Endothelial cell of hepatic sinusoid (primary cell): ENCODE data around the gene CPNE2.

Experiments
- in situ Hi-C: cut with HindIII; loops from 2 replicates; pipeline ENCODE4 v1.10.0; 2017; ENCODE audit warnings: low sequenced_read_pairs

CPNE2 gene

DNA sequence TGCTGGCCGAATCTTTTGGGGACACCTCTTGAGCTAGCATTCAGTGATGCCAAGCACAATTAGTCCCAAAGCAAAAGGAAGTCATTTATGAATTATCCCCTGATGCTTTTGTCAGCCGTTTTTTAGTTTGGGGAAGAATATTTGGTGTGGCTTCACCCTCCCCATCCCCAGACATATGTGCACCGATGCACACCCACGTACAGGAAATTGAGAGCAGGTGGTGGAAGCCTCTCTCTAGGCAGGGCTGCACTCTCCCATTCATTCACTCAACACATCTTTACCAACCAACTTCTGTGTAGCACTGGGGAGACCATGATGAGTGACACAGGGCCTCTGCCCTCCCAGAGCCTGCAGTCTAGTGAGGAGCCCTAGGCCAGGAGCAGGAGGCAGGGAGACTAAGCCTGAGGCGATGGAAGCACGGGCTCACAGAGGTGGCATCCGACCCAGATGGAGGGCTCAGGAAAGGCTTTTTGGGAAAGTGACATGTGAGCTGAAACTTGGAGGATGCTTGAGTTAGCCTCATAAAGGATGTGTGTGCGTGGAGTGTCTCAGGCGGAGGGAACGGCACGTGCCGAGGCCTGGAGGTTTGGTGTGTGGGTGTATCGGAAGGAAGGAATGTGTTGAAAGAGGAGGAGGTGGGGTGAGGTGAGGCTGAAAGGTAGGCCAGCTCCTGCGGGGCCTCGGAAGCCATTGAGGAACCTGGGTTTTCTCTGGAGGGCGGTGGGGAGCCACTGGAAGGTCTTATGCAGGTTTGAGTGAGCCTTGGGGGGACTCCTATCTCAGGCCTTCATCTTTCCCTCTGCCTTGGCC, 49.6 kb downstream of the CPNE2 start:
- in situ Hi-C loops: no loop called here

DNA sequence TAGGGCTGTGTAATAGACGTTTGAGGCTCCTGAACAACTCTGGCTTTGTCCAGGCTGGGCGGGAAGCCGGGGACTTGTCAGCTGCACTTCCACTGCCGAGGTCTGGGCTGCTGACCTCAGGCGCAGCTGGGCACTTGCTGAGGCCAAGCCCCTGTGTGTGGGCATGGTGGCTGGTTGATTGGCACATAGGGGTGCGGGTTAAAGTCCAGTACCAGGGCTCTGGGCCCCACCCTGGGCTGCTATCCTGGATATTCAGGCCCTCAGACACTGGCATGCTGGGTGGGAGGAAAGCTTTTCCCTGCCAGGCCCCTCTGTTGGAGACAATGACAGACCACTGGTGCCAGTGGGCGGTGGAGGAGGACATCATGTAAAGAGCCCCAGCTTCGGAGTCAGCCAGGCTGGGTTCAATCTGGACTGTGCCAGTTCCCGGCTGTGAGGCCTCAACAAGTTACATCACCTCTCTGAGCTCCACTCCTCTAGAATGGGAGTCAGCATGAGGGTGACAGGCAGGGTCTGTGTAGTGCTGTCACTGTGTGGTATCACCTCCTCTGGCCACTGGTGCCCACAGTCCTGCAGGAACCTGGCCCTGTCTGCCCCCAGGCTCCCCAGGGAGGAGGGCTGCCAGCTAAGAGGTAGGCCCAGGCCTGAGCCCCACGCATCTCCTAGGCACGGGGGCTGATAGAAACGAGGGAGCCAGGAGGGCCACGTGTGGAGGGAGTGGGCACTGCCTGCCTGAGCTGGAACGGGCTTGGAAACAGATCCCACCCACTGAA, 51.0 kb downstream of the CPNE2 start:
- in situ Hi-C loops: no loop called here

DNA sequence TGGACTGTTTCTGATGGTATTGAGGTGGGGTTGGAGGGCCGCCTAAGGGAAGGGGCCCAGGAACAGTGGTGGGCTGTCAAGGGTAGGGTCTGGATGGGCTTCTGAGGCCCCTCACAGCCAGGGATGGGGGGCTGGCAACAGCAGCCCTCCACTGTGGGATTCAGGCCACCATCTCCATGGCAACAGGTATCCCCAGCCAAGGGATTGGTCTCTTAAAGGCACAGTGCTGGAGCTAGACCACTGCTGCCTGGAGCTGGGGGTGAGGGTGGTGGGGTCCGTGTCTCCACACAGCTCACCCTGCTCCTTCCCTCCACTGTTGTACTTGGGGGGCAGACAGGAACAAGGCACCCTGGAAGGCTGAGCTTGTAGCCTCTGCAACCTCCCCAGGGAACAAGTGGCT, 51.6 kb downstream of the CPNE2 start:
- in situ Hi-C loops: no loop called here

DNA sequence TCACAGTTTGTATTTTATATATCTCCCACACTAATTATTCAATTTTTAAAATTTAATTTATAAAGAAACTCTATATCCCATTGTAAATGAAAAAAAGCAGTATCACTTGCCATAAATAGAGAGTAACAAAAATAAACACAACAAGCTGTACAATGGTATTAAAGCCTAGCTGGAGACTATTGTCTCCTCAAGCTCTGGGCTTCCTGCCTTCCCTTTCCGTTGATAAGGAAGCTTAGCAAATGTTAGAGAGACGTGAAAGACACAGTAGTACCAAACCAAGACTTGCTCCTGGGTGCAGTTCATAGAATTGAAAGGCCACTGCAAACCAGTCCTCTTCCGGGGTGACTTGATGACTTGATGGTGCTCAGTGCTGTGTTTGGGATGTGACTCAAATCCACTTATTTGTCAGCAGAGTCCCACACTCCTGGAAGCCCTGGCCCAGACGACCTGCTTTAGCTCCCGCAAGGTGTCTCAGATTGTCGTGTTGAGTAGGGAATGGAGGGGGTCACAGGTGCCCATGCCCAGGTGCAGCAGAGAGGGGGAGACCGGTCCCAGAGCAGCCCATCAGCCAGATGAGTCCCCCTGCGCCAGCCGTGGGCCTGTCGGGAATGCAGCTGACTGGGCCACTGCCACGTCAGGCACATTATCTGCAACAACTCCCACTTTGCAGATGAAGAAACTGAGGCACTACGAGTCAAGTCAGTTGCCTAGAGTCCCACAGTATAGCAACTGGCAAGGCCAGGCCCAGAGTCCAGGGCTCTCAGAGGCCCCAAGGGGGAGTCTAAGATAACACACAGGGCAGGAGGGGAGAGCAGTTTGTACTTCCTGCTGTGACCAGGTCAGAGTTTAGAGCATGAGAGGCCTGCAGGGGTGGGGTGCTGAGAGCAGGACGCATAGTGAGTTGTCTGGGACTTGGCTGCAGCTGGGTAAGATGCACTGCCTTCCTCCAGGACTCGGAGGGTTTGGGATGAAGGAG, 53.0 kb downstream of the CPNE2 start:
- in situ Hi-C loops: loop anchor here (5.0 kb wide), 1 partner anchor 38 kb away; no protein-coding TSS in a partner anchor

DNA sequence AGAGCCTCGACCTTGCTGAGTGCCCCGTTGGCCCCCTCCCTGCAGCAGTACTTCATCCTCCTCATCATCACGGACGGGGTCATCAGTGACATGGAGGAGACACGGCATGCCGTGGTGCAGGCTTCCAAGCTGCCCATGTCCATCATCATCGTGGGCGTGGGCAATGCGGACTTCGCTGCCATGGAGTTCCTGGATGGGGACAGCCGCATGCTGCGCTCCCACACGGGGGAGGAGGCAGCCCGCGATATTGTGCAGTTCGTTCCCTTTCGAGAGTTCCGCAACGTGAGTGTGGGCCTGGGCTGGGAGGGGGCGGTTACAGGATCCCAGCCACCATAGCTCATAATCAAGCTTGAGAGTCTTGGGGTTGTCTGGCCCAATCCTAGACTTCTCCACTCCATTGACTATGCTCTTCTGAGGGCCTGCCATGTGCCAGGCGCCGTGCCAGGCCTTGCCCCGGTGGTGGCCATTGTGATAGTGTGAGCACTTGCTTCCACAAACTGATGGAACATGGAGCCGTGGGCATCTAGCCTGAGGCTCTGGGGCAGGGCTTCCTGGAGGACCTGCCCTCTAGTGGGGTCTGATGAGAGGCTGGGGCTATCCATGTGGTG, 53.8 kb downstream of the CPNE2 start:
- in situ Hi-C loops: loop anchor here (5.0 kb wide), 1 partner anchor 39 kb away; no protein-coding TSS in a partner anchor

DNA sequence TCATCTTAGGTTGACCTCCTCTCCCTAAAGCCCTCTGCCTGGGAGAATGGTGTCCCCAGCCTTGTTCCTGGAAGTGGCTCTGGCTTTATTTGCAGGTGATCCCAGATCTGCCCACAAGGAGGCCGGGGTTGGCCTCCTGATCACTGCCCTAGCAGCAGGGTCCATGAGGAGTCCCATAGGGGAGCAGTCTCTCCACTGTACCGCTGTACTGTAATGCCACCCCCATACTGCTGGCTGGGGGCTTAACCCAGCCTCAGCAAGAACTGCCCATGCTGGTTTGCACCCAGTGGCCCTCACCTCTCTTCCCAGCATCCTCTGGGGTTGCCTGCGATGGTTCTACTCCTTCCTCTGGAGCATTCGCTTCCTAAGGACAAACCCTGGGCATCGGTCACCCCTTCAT, 54.4 kb downstream of the CPNE2 start:
- in situ Hi-C loops: loop anchor here (5.0 kb wide), 1 partner anchor 39 kb away; no protein-coding TSS in a partner anchor

DNA sequence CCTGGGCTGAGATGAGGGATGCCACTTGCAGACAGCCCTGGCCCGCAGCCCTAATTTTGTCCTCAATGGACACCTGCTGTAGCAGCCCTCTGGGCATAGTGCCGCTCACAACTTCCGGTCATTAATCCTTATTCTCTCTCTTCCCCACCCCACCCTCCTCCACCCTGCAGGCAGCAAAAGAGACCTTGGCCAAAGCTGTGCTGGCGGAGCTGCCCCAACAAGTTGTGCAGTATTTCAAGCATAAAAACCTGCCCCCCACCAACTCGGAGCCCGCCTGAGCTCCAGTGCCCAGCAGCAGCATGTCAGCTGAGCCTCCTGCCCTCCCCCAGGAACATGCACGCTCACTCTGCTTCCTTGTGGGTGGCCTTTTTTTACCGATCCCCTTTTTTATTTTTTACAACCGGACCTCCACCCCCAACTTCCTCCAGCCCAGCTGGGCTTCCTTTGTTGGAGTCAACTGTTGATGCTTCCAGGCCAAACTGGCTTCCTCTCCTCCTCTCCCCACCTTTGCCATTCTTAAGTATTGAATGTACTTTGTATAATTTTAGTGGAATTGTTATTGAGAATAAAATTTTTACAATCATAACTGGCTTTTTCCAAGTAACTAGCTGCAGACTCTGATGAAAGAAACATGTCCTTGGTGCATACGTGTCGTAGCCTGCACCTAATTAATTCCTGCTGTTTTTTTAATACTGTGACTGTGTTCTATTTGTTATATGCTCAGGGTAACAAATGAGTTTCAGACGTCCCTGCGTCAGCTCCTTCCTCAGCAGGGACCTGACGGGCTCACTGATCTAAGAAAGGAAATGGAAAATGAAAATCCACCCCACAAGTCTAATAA, 55.2 kb downstream of the CPNE2 start:
- in situ Hi-C loops: loop anchor here (5.0 kb wide), 1 partner anchor 40 kb away; no protein-coding TSS in a partner anchor

DNA sequence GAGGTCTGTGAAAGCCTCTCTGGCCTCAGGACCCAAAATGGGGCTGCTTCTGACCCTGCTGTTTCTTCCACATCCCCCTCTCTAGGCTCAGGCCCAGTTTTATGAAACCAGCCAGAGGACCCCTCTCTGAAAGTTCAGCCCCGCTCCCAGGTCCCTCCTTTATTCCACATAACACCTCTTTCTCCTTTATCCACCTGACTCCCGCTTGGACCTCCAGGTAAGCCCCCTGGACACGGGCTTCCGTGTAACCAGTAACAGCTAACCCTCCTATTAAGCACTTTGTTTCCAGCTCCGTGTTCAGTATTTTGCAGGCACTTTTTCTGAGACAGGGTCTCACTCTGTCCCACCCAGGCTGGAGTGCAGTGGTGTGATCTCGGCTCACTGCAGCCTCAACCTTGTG, 56.1 kb downstream of the CPNE2 start:
- in situ Hi-C loops: loop anchor here (5.0 kb wide), 1 partner anchor 41 kb away; no protein-coding TSS in a partner anchor

DNA sequence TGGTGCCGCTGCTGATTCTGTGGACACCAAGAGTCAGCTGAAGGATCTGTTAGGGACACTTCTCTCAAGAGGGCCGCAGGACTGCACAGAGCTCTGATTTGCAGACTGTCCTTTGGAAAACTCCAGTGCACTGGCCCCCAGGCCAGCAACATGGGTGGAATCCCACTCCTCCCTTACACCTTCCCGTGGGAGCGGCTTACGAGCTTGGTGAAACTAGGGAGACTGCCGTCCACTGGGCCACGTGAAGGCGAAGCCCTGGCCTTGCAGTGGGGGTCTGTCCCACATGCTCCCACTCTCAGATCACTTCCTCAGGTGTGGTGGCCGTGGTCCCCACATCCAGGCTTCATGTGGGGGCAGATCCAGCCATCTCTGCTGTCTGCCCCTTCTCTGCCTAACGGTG, 57.0 kb downstream of the CPNE2 start:
- in situ Hi-C loops: loop anchor here (5.0 kb wide), 1 partner anchor 42 kb away; no protein-coding TSS in a partner anchor

DNA sequence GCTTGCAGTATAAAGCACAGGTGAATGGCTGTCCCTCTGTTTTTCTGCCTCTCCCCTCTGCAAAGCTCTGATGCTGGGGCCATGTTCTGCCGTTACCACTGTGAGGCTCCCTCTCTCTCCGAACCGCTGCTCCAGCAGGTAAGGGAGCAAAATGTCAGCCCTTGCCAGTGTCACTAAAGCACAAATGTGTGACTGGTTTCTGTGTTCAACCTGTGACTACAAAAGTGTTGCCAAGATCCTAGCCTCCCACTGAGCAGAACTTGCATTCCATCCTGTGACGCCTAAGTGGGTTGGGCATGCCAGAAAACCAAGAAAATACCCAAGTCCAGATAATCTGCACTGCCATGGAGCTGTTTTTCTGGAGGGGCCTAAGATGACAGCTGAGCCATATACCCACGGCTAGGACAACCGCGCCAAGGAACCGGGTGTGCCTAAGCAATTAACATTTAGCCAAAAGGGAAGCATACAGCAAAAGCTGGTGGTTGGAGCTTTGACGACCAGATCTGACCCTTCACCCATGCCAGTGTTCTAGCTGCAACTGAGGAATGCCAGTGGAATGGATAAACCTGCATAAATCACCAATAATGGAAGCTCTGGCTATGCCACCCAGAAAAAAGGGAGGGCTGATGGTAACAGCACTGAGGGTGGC, 58.4 kb downstream of the CPNE2 start:
- in situ Hi-C loops: loop anchor here (25.0 kb wide), 1 partner anchor 189 kb away; the partner anchor contains the start of gene CETP

DNA sequence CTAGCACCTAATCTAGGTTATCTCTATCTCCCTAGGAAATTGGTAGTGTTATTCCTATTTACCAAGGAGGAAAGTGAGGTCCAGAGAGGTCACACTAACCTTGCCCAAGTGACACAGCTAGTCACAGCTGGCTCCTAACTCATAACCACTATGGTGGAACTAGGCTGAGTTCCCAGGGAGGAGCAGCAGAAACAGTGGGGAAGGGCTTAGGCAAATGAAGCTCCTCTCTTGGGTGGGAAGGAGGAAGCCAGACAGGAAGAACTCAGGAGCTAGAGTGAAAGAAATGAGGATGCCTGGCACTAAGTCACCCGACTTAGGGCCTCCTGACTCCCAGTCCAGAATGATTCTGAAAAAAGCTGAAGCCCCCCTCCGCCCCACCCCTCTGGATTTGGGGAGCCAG, 59.0 kb downstream of the CPNE2 start:
- in situ Hi-C loops: loop anchor here (25.0 kb wide), 1 partner anchor 189 kb away; the partner anchor contains the start of gene CETP

DNA sequence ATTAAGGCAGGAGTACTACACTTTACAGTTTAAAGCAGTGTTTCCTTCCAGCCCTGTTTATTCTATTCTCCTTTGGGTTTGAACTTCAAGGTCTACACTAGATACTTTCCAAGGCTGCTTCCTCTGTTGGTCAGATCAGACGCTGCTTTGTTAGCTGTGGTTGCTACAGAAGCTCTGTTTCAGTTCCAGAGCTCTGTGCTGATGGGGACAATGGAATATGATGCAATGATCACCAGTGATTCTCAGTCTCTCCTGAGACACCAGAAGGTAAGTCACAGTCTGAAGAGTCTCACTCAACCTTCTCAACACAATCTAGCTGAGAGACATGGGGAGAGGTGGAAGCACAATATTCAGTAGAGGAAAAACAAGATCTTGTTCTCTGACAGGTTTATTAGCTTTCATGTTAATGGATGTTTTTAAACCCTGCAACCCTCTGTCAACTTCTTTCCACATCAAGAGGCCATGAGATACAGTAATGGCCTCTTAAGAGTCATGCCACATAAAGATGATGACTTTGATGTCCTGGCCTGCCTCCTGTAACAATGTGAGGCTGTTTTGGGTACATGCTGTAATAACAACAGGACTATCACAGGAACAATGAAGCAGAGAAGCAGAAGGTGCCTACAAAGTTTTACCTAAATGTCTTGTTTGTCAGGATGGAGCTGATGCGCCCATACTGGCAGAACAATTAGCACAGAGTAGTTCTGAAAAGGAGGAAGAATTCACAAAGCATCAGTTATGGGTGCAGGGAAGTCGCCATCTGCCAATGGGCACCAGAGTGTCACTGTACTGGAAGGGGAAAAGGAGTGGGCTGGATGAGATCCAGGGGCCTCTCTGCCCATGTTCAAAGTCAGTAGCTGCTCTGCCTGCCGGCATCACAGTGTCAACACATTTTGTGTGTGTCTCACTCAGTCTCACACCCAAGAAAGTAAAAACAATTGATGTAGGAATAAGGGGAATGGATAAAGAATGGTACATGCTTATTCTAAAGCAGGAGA, 60.0 kb downstream of the CPNE2 start:
- in situ Hi-C loops: loop anchor here (25.0 kb wide), 1 partner anchor 190 kb away; the partner anchor contains the start of gene CETP

DNA sequence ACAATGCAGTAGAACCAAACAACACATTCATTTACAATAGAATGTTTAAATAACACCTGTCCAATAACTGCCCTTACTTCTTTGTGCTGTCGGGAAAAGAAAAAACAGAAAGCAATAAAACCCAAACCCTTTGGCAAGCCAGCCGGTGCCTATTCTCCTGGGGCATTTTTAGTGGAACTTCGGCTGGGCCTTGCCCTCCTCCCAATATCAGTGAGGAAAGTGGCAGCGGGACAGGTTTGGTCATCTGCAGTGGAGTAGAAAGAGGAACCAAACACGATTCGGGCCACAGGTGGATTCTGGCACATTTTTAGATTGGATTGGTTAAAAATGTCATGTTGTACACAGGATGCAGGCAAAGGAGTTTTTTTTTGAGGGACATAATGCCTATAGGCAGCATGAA, 61.5 kb downstream of the CPNE2 start:
- in situ Hi-C loops: loop anchor here (25.0 kb wide), 1 partner anchor 192 kb away; the partner anchor contains the start of gene CETP

DNA sequence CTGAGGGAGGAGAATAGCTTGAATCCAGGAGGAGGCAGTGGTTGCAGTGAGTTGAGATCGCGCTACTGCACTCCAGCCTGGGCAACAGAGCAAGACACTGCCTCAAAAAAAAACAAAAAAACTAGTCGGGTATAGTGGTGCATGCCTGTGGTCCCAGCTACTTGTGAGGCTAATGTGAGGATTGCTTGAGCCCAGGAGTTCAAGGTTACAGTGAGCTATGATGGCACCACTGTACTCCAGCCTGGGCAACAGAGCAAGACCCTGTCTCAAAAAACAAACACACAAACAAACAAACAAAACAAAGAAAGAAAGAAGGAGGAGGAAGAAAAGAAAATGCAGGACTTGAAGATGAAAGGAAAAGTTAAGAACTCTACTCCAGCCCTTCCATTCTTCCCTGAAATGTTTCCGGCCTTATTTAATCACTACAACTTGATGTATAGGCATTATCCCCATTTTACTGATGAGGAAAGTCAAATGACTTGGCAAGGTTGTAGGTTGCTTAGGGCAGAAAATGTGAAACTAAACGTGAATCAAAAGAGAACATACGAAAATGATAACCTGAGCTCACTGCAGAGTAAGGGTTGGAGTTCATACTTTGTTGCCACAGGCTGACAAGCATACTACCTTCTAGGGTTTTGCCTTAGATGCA, 63.4 kb downstream of the CPNE2 start:
- in situ Hi-C loops: loop anchor here (25.0 kb wide), 1 partner anchor 194 kb away; the partner anchor contains the start of gene CETP

DNA sequence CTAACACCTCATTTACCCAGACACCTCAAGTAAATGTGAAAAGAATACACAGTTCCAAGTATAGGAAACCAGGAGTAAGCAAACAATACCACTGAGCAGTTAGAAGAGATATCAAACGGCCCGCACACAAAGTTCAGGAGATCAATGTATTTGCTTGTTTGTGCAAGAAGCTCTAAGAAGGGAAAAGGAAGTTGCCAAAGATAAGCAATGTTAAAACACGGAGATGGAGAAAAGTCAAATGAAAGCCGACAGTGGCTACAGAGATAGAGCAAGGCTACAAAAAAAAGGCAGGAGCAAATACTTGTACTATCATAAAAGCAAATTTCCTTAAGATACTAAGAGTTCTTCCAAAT, 63.9 kb downstream of the CPNE2 start:
- in situ Hi-C loops: loop anchor here (25.0 kb wide), 1 partner anchor 194 kb away; the partner anchor contains the start of gene CETP

DNA sequence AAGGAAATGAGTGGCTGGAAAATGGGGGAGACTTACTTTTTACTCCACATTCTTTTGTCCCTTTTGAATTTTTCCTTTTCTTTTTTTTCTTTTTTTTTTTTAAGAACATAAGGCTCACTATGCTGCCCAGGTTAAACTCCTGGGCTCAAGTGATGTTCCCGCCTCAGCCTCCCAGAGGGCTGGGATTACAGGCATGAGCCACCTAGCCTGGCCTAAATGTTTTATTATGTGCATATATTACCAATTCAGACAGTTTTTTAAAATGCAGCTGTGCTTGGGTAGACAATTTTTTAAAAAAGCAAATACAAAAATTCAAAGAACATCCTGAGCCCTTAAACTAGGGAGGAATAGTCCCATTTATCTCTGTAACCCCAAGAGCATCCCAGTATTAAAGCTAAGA, 65.2 kb downstream of the CPNE2 start:
- in situ Hi-C loops: loop anchor here (25.0 kb wide), 1 partner anchor 195 kb away; the partner anchor contains the start of gene CETP
